ENCODE results near the gene P3R3URF. TPM values are rescaled to one million over a fixed set of nuclear protein-coding genes. Genes with fewer than 3 reads are reported as not detected.
A peak's percentile ranks its signal among the peaks of the same experiment; 100 is the strongest.

Gene P3R3URF
- total RNA-seq, 4 donors from 2014 or later = not detected

DNA sequence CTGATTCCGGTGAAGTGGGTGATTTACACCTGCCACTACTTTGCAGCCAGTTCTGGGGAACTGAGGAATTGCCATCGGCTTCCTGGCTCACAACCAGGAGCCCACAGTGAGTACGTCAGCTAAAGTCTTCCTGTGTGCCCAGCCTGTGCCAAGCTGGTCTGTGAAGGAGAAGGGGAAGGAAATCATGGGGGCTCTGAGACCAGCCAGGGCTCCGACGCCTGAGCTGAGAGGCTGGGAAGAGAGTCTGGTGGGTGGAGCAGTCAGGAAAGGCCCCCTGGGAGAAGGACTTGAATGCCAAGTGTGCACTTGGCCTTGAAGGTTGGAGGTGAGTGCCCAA lies 28.1 kb upstream of the P3R3URF start:
- ATAC-seq (ENCODE audit: low FRiP score) = no peak
- no peak for DNase-seq (ENCODE audit: low spot score)
- TF ChIP-seq, protein P1, sequence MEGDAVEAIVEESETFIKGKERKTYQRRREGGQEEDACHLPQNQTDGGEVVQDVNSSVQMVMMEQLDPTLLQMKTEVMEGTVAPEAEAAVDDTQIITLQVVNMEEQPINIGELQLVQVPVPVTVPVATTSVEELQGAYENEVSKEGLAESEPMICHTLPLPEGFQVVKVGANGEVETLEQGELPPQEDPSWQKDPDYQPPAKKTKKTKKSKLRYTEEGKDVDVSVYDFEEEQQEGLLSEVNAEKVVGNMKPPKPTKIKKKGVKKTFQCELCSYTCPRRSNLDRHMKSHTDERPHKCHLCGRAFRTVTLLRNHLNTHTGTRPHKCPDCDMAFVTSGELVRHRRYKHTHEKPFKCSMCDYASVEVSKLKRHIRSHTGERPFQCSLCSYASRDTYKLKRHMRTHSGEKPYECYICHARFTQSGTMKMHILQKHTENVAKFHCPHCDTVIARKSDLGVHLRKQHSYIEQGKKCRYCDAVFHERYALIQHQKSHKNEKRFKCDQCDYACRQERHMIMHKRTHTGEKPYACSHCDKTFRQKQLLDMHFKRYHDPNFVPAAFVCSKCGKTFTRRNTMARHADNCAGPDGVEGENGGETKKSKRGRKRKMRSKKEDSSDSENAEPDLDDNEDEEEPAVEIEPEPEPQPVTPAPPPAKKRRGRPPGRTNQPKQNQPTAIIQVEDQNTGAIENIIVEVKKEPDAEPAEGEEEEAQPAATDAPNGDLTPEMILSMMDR (IDR thresholded peaks at IDR 0.05) = no peak

DNA sequence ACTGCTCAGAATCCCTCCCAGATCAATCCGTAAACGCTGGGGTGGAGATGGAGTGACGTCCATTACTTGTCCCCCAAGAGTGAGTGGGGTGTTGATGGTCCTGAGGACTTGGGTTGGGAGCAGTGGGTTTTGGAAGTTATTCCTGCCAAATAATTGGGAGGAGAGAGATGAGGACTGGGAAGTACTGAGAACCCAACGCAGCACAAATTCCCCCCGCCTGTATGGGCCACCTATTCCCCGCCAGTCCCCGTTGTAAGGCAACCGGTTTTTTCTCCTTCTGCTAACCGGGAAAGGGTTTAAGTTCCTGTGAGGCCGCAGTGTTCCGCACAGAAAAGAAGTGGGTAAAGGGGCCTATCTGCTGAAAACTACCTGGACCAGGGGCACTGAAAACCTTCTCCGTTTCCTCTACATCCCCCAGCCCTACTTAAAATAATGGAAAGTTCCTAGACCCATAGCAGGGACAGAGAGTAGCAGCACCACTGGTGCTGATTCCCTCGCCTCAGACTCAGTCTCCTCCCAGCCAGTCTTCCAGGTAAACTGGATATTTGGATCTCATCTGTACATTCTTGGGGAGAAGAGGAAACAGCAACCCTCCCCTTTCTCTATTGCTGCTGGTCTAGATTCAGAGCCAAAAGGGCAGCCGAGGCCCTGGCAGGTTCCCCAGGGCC lies 27.6 kb upstream of the P3R3URF start:
- DNase-seq (ENCODE audit: low spot score) (no peak), ATAC-seq (ENCODE audit: low FRiP score) (no peak)

DNA sequence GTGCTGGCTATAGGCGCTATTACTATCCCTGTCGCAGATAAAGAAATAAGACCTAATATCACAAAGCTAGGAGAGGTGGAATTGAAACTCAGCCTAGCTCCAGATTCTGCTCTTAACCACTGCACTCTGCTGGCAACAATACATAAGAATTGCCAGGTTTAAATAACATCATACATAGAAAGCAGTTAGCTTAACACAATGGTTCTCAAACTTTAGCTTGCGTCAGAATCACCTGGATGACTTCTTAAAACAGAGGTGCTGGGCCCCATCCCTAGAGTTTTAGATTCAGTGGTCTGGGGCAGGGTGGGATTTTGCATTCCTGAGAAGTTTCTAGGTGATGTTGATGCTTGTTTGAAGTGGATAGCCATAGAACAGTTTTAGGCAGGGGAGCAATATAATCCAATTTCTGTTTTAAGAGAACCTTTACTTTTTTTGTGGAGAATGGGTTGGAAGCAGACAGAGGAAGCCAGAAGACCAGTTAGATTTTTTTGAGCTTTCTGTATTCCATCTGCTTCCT lies 23.0 kb upstream of the P3R3URF start:
- ATAC-seq (ENCODE audit: low FRiP score) (no peak), DNase-seq (ENCODE audit: low spot score) (no peak)
- TF ChIP-seq, protein P1 (IDR thresholded peaks at IDR 0.05) = no peak

More for the DNA sequence above, 27.6 kb upstream of the P3R3URF start:
- TF ChIP-seq, protein P1 (IDR thresholded peaks at IDR 0.05) = no peak

DNA sequence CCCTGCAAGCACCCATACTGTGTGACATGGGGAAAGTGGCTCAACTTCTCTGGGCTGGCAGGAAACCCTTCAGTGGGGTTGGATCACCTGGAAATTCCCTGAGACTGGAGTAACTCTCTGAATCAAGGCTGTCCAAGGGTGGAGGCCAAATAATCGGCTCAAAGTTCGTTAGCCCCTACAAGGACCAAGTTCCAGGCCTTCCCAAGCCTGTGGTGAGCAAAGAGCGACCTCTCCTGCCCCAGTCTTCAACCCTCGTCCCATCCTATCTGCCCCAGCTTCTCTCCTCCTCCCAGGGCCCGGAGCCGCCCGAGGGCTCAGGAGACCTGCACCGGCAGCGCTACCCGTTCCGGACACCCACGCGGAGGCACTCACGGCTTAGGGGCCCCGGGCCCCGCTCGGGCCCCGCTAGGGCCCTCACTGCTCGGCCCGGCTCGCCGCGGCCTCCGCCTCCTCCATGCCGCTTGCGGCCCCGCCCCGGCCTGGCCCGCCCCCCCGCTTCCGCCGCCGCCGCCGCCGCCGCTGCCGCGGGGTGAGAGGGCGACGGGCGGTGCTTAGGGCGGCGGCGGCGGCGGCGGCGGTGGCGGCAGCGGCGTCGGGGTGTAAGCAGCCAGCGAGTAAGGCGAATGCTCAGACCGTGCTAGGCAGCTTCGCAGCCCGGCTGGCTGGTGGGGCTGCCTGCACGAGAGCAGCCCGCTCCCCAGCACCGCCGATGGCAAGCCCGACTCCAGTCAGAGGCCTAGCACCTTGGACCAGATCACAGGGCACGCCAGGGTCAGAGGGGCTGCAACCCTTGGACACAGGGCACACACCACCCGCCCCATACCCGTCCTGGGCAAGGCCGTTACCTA lies 21.9 kb upstream of the P3R3URF start, which contains the start of gene POMGNT1:
POMGNT1 (minus strand) TSS at position 471 of the 848 bp plus-strand sequence. CDS start 613 bp downstream, outside the sequence.
- TF ChIP-seq, protein P1 (IDR thresholded peaks at IDR 0.05) = no peak
- peak; percentile 90 for ATAC-seq (ENCODE audit: low FRiP score)
- DNase-seq (ENCODE audit: low spot score) = no peak

DNA sequence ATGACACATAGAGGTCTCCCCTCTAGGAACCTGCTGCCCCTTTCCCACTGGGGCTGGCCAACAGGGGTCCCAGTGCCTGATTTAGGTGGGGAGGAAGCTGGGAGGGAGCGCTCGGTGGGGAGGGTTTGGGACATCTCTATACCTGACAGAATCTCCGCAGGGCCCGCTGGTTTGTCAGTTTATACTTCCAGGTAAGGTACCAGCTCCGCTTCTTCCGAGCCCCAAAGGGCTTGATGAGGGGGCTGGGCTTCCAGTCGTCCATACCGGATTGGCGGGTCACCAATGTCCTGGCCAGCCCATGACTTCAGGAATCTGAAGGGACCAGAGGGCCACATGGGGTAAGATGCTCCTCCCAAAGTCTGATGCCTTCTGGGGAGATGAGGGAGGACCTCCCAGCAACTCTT lies 21.3 kb upstream of the P3R3URF start:
- TF ChIP-seq, protein P1 (IDR thresholded peaks at IDR 0.05) = no peak
- ATAC-seq (ENCODE audit: low FRiP score) = no peak
- no peak for DNase-seq (ENCODE audit: low spot score)

DNA sequence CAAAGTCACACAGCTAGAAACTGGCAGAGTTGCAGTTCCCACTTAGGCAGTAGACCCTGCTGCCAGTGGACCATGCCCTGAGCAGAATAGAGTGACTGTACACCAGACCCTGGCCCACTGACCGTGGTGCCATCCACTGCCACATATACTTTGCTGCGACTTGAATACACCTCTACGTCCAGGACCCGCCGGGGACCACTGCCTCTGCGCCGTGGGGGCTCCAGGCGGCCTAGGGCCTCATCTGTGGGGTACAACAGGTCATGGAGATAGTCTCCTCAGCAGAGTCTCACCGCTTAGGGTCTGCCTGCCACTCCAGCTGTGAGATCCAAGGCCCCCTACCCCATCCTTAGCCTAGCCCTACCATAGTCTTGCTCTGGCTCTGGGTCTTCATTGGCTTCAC lies 20.3 kb upstream of the P3R3URF start:
- DNase-seq (ENCODE audit: low spot score) (no peak), ATAC-seq (ENCODE audit: low FRiP score) (no peak)
- TF ChIP-seq, protein P1 (IDR thresholded peaks at IDR 0.05) = no peak

Data from omental fat pad (tissue), 4 donors.